Activated CD4-positive, CD25-positive, alpha-beta regulatory T cell treated with anti-CD3 and anti-CD28 coated beads, Interleukin-2, amount 50 U/mL, for 24 hours (primary cell): ENCODE results near the gene TET2.

Source experiments
- ATAC-seq, 2 donors: fragments of 150-1000 bp; cut with Tn5 transposase; one replicate each; pipeline ENCODE4 v1.10.0; 2021; ENCODE audit warnings: mild to moderate bottlenecking in 1 of 2, moderate library complexity in 1 of 2

TET2 gene

DNA sequence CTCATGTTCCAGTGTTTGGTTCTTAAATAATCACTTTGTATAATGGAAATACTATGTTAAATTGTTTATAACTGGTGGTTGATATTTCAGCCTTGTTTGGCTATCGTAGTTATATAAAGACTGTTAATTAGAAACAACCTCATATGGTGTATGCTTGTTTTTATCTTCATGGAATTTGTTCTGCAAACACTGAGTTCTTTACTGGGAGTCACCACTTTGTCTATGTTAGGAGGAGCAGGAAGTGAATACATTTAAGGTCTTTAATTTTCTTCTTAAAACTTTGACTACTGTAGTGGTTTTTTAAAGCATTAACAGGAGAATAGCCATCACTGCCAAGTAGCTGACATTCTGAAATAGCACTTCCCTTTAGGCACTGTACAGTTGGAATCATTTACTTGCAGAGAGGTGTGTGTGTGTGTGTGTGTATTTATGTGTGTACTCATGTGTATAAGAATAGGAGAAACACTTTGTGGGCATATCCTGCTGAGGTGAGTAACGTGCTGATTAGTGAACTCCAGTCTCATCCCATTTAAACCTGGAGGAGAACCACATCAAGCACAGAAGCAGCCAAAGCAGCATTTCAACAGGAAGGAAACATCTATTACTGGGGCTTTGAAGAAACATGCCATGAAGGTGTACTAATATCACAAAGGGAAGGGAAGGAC is 37.8 kb downstream of the TET2 start:
- ATAC-seq: no peak

DNA sequence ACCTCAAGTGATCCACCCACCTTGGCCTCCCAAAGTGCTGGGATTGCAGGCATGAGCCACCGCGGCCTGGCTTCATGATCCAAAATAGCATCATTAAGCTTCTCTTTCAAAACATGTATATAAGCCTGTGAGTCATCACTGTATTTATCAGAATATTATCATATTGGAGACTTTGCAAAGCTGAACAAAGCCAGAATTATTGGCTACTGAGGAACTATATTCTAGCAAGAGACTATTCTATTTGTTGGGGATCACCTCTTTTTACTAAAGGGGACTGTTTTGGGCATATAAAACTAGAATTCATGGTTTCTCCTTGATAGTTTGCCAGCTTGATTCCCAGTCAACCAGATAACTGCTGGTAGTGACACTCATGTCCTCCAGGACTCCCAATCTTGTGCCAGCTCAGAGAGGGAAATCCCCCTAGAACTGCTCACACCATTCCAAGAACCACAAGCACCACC is 40.1 kb downstream of the TET2 start:
- peak in 1 of 2 donors; percentile 24 for ATAC-seq

DNA sequence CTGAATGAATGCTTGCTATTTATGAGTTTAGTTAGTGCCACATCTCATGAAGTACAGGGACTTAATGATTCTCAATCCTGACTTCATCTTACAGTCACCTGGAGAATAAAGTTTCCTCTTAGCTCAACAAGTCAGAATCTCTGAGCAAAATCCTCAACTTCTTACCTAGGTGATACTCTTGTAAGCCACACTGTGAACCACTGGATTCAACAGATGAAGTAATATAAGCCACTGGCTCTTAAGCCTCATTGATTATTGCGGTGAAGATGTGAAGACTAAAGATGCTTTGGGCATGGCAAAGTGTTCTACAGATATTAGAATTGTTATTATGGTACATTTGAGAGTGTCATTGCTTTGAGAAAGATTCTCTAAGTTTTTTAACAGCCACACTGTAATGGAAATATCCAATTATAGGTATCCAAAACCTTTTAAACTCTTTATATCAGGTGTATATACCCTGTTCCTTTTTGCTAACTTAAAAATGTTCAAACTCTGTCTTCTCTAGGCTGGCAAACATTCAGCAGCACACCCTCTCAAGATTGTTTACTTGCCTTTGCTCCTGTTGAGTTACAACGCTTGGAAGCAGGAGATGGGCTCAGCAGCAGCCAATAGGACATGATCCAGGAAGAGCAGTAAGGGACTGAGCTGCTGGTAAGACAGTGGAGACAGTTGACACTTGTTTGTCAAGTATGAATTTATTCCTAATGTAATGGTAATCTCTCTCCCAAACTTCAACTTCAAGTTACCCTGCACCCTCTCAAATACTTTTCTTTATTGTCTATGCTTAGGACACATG is 43.4 kb downstream of the TET2 start:
- no peak for ATAC-seq

DNA sequence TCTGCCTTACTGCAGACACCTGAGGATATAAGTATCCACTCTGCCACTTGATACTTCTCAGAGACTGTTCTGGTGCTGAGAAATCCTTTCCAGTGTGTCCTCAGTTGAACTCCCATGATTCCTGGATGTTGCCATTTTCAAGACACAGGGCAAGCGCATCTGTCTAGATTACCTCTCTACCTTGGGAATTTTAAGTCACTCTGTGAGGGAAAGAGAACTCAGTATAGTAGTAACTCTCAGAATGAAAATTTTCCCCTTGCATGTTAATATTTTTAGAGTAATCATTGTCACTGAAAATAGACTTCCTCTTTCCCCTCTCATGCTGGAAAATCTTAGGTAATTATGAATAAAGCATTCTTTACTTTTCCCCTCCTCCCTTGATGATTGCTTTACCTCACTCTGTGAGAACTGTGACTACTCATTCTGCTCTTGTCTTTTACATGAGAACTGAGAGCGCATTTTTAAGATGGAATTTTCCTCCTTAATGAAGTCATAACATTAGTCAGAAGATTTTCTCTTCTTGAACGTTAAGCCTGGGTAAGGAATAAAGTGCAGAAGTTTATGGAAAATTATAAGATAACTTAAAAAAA is 45.0 kb downstream of the TET2 start:
- ATAC-seq: peak; percentile 79 to 81

DNA sequence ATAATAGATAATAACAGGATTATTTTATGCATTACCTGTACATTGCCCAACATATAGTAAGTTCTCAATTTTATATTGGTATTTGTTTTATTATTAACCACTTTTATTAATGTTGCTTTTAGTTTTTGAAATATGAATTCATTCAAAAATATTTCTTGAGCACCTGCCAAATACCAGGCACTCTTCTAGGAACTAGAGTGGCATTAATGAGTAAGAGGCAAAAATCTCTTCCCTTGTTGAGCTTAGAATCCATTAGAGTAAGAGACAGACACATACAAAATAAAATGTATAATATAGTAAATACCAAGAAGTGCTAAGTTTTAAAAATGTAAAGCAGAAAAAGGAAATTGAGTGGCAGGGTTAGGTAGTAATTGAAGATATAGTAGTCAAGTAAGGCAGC is 45.8 kb downstream of the TET2 start:
- ATAC-seq: no peak

DNA sequence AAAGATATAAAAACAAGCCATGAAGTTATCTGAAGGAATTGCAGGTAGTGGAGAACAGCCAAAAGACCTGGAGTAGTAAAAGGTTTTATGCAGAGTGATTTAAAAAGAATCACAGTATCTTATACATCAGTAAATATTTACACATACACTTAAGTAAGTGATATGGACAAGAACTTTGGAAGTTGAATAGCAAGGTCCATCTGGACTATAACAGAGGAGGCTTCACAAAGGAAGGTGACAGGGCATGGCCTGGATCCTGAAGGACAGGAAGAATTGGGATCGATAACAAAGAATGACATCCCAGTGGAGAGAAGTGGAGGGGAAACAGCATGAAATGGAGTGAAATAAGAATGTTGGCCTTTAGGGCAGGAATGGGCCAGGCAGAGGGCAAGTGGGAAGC is 46.2 kb downstream of the TET2 start:
- ATAC-seq: no peak

DNA sequence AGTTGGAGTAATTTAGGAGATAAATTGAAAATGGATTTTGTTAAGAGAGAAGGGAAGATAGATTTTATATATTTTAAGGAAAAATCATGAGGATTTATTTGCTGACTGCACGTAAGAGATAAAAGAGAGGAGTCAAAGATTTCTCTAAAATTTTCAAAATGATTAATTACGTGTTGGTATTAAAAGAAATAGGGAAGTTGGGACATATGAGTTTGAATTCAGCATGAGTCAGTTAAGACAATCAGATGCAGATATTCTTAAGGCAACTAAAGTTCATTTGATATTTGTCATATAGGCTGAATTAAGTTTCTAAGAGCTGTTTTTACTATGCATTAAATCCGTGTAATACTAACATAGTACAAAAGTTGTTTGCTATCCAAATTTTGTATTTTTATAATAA is 46.9 kb downstream of the TET2 start:
- ATAC-seq: no peak

DNA sequence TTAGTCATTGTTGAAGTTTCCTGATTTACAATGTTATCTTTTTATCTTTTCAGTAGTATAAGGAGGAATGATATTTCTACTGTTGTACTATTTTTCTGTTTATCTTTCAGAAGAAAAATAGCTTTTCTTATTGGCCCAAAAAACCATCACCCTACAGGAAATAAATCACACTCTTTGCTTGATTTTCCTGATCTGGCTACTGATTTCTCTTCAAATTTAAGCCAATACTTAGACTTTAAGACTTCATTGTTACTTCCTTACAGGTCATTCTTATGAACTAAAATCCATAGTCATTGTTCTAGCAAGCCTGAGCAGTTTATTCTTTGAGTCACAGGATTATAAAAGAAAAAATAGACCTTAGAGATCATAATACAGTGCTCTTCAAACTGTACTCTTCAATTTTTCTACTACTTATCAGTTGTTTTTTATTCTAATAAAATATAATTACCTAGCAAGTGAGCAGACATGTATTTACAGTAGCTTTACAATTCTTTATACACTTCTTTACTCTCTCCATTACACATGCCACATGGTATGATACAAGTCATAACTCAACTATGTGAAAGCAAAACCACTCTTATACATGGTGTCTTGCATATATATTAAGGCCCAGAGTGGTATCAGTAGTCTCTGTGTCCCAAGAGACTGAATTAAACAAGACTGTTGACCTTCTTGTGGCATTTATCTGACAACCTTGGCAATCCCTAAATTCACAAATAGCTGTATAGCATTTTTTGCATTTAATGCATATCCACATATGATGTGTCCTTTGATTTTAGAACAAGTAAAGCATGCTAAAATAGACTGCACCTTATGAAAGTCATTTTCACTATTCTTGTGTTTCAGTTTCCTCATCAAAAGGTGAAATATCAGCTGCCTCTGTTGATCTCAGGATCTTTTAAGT is 47.9 kb downstream of the TET2 start:
- peak; percentile 73 to 78 for ATAC-seq

DNA sequence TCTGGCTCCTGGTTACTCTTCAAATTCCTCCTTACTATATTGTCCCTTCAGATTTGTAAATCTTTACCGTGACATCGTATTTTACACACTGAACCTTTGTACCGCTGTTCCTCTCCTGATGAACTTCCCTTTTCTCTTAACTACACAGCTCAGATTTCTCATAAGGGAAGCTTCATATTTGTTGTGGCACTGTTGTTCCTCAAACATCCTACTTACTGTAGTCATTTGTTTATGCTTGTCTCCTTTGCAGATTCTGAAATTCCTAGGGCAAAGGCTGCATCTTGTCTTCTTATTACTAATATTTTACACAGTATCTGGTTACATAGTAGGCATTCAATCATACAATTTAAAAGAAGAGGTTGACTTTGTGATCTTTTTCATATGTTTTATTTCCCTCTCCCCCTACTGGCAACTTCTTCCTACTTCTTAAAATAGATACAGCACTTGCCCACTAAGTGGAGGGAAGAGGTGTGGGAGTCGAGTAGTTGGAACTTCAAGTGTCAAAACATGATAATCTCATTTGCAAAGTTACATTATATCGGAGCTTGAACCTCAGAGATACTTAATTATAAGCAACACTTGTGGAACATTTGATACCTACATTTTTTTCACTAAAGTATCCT is 50.0 kb downstream of the TET2 start:
- no peak for ATAC-seq

DNA sequence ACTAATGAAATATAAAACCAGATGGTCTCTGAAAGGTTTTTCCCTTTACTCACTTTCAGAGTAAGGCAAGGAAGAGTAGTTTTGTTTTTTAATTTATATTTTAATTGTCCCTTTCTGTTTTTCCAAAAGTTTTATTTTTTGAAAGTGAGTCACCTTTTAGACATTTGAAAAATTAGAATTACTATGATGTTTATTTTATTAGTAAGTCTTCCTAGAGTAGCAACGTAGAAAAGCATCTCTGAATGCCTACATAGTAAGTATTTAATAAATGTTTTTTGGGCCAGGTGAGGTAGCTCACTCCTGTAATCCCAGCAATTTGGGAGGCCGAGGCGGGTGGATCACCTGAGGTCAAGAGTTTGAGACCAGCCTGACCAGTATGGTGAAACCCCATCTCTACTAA is 51.1 kb downstream of the TET2 start:
- no peak for ATAC-seq

DNA sequence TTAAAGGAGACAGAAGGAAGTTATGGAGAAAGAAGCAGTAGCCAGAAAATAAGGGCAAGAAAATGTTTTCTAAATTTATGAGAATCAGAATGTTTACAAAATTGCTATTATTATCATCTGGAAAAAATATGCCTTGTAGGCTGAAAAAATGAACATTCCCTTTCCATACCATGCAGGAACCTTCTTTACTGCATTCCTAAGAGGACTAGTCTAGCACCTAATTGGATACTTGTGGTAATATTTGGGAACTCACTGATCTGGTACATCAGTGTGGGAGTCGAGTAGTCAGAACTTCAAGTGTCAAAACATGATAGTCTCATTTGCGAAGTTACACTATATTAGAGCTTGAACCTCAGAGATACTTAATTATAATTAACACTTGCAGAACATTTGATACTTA is 51.9 kb downstream of the TET2 start:
- ATAC-seq: no peak

DNA sequence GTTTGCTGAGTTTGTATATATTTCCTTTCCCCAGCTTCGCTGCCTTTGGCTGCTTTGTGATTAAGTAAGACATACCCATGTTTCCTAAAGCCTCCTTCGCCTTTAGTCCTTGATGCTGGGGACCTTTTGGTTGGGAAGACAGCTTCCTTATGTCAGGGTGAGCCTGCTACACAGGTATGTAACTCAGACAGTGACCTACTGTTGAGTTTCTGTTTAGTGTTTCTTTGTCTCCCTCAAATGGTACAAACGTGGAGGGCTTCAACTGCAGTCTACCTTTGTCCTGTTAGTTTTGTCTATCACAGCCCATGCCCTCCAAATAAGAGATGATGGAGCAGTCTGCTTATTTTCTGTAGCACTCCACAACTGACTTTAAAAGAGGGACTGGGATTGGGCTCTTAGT is 59.5 kb downstream of the TET2 start:
- no peak for ATAC-seq

DNA sequence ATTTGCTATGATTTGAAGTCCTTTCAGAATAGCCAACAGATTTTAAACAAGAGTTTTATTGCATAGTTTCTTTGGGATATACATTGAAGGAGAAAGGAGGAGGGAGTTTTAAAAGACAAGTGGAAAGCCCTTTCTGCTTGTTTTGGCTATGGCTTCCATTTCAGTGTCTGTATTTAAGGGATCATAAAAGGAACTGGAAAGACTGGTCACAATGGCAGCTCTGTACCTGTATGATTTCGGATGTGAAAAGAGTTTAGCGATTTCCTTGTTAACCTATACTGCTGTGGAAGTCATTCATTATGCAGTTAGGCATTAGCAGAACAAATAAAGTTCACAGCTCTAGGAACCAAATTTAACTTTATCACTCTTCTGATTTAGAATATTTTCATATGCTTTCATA is 60.7 kb downstream of the TET2 start:
- ATAC-seq: no peak

DNA sequence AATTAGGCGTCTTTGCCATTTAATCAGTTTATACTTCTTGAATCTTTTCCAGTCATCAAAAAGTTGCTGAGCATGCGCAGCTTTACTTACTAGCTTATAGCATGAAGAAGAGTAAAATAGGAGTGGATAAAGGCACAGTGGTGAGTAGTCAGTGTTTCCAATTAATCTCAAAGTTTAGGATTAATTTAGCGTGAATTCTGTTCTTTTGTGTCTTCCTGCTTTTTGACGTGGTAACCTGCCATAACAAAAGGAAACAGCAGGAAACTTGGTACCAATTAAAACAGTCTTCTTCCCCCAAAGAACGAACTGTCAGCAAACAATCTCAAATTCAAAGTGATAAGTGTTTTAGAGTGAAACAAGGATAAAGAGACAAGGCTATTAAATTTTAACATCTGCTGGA is 61.9 kb downstream of the TET2 start:
- ATAC-seq: no peak

DNA sequence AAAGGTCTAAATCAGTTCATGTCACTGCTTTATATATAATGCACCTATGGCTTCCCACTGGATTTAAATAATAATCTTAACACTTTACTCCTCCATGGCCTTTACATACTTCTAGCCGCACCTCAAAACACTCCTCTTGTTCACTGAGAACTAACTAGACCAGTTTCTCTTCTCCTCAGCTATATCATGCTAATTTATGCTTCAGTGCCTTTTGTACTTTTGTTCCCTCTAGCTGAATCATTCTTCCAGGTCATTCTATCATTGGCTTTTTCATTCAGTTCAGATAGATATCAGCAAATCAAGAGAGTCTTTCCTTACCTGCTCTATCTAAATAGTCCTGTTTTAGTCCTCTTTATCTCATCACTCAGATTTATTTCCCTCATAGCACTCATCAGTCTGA is 64.2 kb downstream of the TET2 start:
- no peak for ATAC-seq

DNA sequence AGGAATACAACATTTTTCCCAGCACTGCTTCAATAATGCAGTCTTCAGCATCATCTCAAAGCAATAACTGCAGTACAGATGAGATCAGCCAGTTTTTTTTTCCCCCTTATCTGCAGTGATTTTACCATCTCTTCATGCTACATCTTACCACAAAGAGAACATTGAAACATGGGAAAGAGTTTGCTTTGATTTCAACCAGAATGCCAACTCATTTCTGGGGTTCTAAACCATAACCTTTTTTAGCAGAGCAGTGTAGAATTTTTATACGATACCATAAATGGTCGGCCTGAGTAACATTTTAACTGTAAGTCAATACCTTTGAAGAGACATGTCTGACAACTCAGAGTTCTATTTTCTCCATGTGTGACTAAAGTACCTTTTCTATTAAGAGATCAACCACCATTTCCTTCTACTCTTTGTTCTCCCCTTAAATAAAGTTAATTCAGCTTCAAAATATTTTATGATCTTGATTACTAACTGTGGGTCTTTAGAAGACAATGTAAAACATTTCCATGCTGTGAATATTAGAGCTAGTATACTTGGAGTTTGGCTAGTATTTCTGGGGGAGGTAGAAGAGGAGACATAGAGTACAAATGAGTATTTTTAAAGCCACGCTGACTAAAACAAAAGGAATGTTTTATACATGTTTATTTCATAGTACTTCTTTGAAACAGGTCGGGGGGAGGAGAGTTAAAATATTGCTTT is 69.1 kb downstream of the TET2 start:
- ATAC-seq: peak; percentile 81 to 88

DNA sequence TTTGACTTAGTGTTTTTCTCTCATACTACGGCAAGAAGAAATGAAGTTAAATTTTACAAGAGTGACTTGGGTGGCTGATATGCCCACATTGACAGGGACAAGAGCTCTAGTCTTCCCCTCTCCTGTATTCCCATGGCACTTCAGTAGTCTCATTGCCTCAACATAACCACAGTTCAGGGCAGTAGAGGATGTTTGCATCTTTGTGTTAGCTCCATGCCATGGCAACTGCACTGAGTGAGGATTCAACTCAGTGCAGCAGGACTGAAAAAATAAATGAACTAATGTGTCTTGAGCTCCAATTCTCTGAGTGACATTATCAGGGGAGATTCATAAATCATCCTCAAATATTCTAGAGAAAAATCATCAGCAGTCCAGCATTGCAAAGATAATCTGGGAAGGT is 78.8 kb downstream of the TET2 start:
- no peak for ATAC-seq

DNA sequence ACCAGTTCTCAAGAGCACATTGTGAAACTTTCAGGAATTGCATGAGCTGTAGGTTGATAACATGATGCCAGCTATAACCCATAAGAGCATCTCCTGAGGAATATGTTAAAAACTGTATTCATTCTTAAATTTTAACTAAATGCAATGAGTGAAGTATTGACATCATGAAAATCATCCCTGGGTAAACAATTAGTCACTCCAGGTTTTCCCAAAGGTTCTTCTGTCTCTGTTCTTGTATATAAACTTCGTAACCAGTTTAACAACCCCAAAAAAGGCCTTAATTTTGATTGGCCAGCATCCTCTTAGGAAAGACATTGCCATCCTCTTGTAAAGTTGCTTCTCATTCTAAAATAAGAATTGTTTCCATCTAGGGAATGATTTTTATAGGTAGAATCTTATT is 80.4 kb downstream of the TET2 start:
- ATAC-seq: no peak

DNA sequence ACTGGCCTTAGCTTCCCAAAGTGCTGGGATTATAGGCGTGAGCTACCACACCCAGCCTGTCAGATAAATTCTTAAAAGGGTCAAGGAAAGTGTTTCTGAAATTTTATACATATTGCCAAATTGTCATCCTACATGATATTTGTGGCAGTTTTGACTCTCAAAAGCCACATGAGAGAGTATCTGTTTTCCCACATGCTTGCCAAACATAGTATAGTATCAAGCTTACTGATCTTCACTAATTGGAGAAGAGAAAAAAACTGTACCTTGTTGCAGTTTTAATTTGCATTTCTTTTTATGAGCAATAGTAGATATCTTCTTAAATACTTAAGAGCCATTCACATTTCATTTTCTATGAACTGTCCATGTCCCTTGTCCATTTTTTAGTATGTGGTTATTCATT is 83.6 kb downstream of the TET2 start:
- ATAC-seq: no peak

DNA sequence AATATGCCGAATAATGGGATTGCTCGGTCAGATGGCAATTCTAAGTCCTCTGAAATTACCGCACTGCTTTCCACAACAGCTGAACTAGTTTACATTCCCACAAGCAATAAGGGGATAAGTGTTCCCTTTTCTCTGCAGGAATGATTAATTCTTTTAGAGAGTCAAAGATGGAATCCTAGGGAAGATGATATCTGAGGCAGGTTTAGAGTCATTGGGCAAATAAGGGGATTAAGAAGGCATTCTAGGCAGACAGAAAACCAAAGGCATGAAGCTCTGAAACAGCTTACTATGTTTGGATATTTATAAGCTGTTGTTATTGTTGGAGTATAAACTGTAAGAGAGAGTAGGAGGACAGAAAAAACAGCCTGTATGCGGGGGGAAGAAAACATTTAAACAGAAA is 85.7 kb downstream of the TET2 start:
- no peak for ATAC-seq

DNA sequence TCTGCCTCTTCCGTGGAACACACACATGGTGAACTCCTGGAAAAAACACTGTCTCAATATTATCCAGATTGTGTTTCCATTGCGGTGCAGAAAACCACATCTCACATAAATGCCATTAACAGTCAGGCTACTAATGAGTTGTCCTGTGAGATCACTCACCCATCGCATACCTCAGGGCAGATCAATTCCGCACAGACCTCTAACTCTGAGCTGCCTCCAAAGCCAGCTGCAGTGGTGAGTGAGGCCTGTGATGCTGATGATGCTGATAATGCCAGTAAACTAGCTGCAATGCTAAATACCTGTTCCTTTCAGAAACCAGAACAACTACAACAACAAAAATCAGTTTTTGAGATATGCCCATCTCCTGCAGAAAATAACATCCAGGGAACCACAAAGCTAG is 87.9 kb downstream of the TET2 start:
- ATAC-seq: no peak
